ENCODE data around the gene ADAMTSL2.

GRCh38 chr9:133494636-133495326 lies 39.7 kb upstream of the ADAMTSL2 start:
- TF ChIP-seq, protein P1, sequence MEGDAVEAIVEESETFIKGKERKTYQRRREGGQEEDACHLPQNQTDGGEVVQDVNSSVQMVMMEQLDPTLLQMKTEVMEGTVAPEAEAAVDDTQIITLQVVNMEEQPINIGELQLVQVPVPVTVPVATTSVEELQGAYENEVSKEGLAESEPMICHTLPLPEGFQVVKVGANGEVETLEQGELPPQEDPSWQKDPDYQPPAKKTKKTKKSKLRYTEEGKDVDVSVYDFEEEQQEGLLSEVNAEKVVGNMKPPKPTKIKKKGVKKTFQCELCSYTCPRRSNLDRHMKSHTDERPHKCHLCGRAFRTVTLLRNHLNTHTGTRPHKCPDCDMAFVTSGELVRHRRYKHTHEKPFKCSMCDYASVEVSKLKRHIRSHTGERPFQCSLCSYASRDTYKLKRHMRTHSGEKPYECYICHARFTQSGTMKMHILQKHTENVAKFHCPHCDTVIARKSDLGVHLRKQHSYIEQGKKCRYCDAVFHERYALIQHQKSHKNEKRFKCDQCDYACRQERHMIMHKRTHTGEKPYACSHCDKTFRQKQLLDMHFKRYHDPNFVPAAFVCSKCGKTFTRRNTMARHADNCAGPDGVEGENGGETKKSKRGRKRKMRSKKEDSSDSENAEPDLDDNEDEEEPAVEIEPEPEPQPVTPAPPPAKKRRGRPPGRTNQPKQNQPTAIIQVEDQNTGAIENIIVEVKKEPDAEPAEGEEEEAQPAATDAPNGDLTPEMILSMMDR (IDR thresholded peaks at IDR 0.05; ENCODE audit: insufficient read depth, low read length, poor library complexity, severe bottlenecking): no peak
- TF ChIP-seq EZH2phosphoT487 (conservative IDR thresholded peaks at IDR 0.05; ENCODE audit: low read length): no peak
